Right lobe of liver (tissue), 6 donors: ENCODE results near the gene MYL2. TPM values are rescaled to one million over a fixed set of nuclear protein-coding genes. Genes with fewer than 3 reads are reported as not detected.

Experiments used
- ATAC-seq, 4 donors: fragments of 200-7000 bp; cut with Tn5 transposase; one replicate each; pipeline ENCODE4 v1.9.1; 2020; ENCODE audit warnings: mild to moderate bottlenecking in 4 of 4, moderate library complexity in 4 of 4
- DNase-seq, 3 donors: peaks; one replicate each; pipeline ENCODE4 v3.0.0-alpha.2; 2020
- H3K27ac ChIP-seq, 3 donors: fragments of 200-600 bp; one replicate each; pipeline ENCODE4 v1.8.0; 2022
- H3K27me3 ChIP-seq, 2 donors: fragments of 200-600 bp; one replicate each; pipeline ENCODE4 v1.8.0; 2022
- H3K36me3 ChIP-seq, 4 donors: fragments of 200-600 bp; sonication (generic) in 1 of 4; one replicate each; pipeline versions ENCODE4 v1.5.1 to v1.8.0; 2017 to 2022; ENCODE audit warnings: control low read depth in 1 of 4
- H3K4me1 ChIP-seq, 4 donors: fragments of 200-600 bp; sonication (generic) in 1 of 4; one replicate each; pipeline versions ENCODE4 v1.5.1 to v1.8.0; 2017 to 2022; ENCODE audit warnings: control low read depth in 1 of 4
- H3K4me3 ChIP-seq, 3 donors: fragments of 200-600 bp; one replicate each; pipeline ENCODE4 v1.8.0; 2022
- H3K9me3 ChIP-seq, 4 donors: fragments of 200-600 bp; sonication (generic) in 1 of 4; one replicate each; pipeline versions ENCODE4 v1.5.1 to v1.8.0; 2017 to 2022; ENCODE audit warnings: control low read depth in 1 of 4
- CTCF ChIP-seq, 4 donors: fragments of 200-600 bp in 3 of 4; fragments of 450-650 bp in 1 of 4; IDR thresholded peaks; one replicate each; pipeline versions ENCODE4 v1.5.1 to v1.8.0; 2016 to 2022; ENCODE audit warnings: antibody characterized with exemption in 4 of 4, mild to moderate bottlenecking in 2 of 4
- POLR2A ChIP-seq: fragments of 450-650 bp; IDR thresholded peaks from one replicate; pipeline ENCODE4 v1.6.1; 2017; ENCODE audit warnings: antibody characterized with exemption, mild to moderate bottlenecking
- WGBS: methylation state at CpG from one replicate; pipeline ENCODE4 v1.1.6; 2018; ENCODE audit warnings: low coverage, low lambda C conversion rate; ENCODE audit not compliant: insufficient coverage; ENCODE audit errors: missing lambda C conversion rate; 5-methylcytosine and 5-hydroxymethylcytosine counted together
- intact Hi-C, 2 donors: fragments of 100-400 bp; cut with DNase I; formaldehyde crosslinking; loops; one replicate each; pipeline versions ENCODE4 v1.11.2 to v1.14.1; 2022
- total RNA-seq, 6 experiments: library from RNA; depleted of rRNA in 2 of 6; stranded (reverse); fragments of >200 nt in 2 of 6; fragmentation: NEBNext Ultra II Directional in 3 of 6; extraction: Animal tissue kit (Norgen Biotek cat#: 25700) in 3 of 6; gene quantifications; one replicate each; pipeline versions ENCODE4 v1.1.0 to v1.2.4, GENCODE V29; 2016 to 2023
- donor health status: DM: no; HTN: yes; CAD: no.
- donor health status: DM: no; HTN: no; CAD: no.
- donor health status: DM: no; HTN: no; CAD: no.
- donor health status: DM: no; HTN: yes; CAD: no.
- donor health status: DM: no; HTN: yes; CAD: no.

MYL2 gene
- total RNA-seq, 6 experiments from 2014 or later = 0.49 to 4.3 (median 1.0) TPM

- Histone ChIP-seq H3K9me3 (no peaks in the 10 kb centered on the region), H3K27ac (no peak overlapping the region), H3K4me3 (no peak overlapping the region), H3K27me3 (no peaks in the 10 kb centered on the region), H3K36me3 (no peaks in the 10 kb centered on the region), H3K4me1 (no peaks in the 10 kb centered on the region)
- intact Hi-C loops = loop anchor here in 1 of 2 donors (10.0 kb wide), 1 partner anchor 185 kb away; no protein-coding TSS in a partner anchor
- ATAC-seq = no peak
- DNase-seq = no peak
- TF ChIP-seq CTCF (IDR thresholded peaks at IDR 0.05) = no peak
- TF ChIP-seq POLR2A = no peak
- 71% methylated on average over 11 of the region's 12 CpGs for WGBS
Observed at GRCh38 chr12:110889361-110889760, 31.0 kb downstream of the MYL2 start.

- no peak overlapping the region for H3K27ac ChIP-seq
- TF ChIP-seq CTCF (IDR thresholded peaks at IDR 0.05) (no peak), POLR2A (no peak)
Observed at GRCh38 chr12:110888256-110888991, 32.0 kb downstream of the MYL2 start.

GRCh38 chr12:110885152-110885840, 35.1 kb downstream of the MYL2 start:
- WGBS = 70% methylated on average over 6 of the region's 6 CpGs
- Histone ChIP-seq H3K27me3 (no peaks in the 10 kb centered on the region), H3K27ac (no peak overlapping the region), H3K9me3 (no peaks in the 10 kb centered on the region), H3K4me3 (no peak overlapping the region), H3K4me1 (no peaks in the 10 kb centered on the region), H3K36me3 (no peaks in the 10 kb centered on the region)
- no peak for DNase-seq
- TF ChIP-seq CTCF (IDR thresholded peaks at IDR 0.05) (no peak), POLR2A (no peak)
- no peak for ATAC-seq
- intact Hi-C loops = loop anchor here in 1 of 2 donors (10.0 kb wide), 1 partner anchor 180 kb away; no protein-coding TSS in a partner anchor

More at GRCh38 chr12:110888256-110888991, 32.0 kb downstream of the MYL2 start:
- ATAC-seq = peak in 1 of 4 donors; percentile 8
- no peak overlapping the region for H3K4me3 ChIP-seq
- H3K27me3 ChIP-seq = no peaks in the 10 kb centered on the region
- H3K9me3 ChIP-seq = no peaks in the 10 kb centered on the region
- no peak for DNase-seq
- intact Hi-C loops = loop anchor here in 1 of 2 donors (10.0 kb wide), 1 partner anchor 184 kb away; no protein-coding TSS in a partner anchor
- H3K36me3 ChIP-seq = no peaks in the 10 kb centered on the region
- whole genome bisulfite sequencing = 13% methylated on average over 4 of the region's 5 CpGs
- no peaks in the 10 kb centered on the region for H3K4me1 ChIP-seq

- no peaks in the 10 kb centered on the region for H3K9me3 ChIP-seq
- TF ChIP-seq POLR2A (no peak), CTCF (IDR thresholded peaks at IDR 0.05) (no peak)
- ATAC-seq = no peak
- no peaks in the 10 kb centered on the region for H3K36me3 ChIP-seq
- no peak overlapping the region for H3K27ac ChIP-seq
- H3K4me3 ChIP-seq = no peak overlapping the region
- intact Hi-C loops = loop anchor here in 1 of 2 donors (10.0 kb wide), 1 partner anchor 178 kb away; no protein-coding TSS in a partner anchor
- H3K4me1 ChIP-seq = no peaks in the 10 kb centered on the region
- WGBS = 85% methylated on average over 4 of the region's 4 CpGs
- H3K27me3 ChIP-seq = no peaks in the 10 kb centered on the region
- DNase-seq = no peak
Observed at GRCh38 chr12:110883251-110883650, 37.1 kb downstream of the MYL2 start.
